HCT116 (cell line): Measurements from ENCODE around the gene PLAGL2. TPM values are rescaled to one million over a fixed set of nuclear protein-coding genes. Genes with fewer than 3 reads are reported as not detected.

Source experiments
- ATAC-seq: fragments of 200-7000 bp; cut with Tn5 transposase; 2 replicates; pipeline ENCODE4 v1.9.1; 2020; ENCODE audit warnings: mild to moderate bottlenecking, moderate library complexity
- BruUV-seq: library from RNA; stranded (reverse); fragments of 400-500 nt; replicated peaks from 2 replicates; lab custom pipeline; 2021; lab: Mats Ljungman, UMichigan
- CTCF ChIA-PET: fragments of 300-600 bp; sonication (Branson Sonifier 250); formaldehyde crosslinking; loops from one replicate; lab custom pipeline; 2021; ENCODE audit warnings: antibody characterized with exemption; lab: Charles Lee
- POLR2A ChIA-PET: fragments of 300-600, 350-600 bp; sonication (Branson Sonifier 250); formaldehyde crosslinking; loops from one replicate; lab custom pipeline; 2021; ENCODE audit warnings: antibody characterized with exemption; lab: Charles Lee
- RAD21 ChIA-PET, 2 experiments: fragments of 300-600 bp; sonication (Branson Sonifier 250); formaldehyde crosslinking; loops; one replicate each; lab custom pipeline; 2023; ENCODE audit warnings: low total read pairs in 2 of 2; ENCODE audit not compliant: uncharacterized antibody in 2 of 2, unreplicated experiment in 2 of 2, low non-redundant PET in 1 of 2; lab: Charles Lee
- DNase-seq: peaks from one replicate; pipeline ENCODE4 v3.0.0-alpha.2; 2010; ENCODE audit warnings: low read depth, low spot score
- H2AFZ ChIP-seq: fragments of 200-600 bp; shearing (Covaris generic), sonication (generic); 2 replicates; pipeline ENCODE4 v1.6.1; 2017; ENCODE audit warnings: low read depth, mixed run types, mixed read lengths, antibody characterized with exemption, low read length; ENCODE audit not compliant: poor library complexity, severe bottlenecking
- H3K27ac ChIP-seq: 2 replicates; pipeline ENCODE4 v1.5.1; 2012; ENCODE audit warnings: low read depth, low read length
- H3K27me3 ChIP-seq: fragments of 200-600 bp; sonication (generic); 2 replicates; pipeline ENCODE4 v1.6.1; 2016; ENCODE audit warnings: mixed run types, low read length, mixed read lengths; ENCODE audit not compliant: insufficient read depth
- H3K36me3 ChIP-seq, 2 experiments: fragments of 200-500 bp in 1 of 2; fragments of 200-600 bp in 1 of 2; sonication (Bioruptor generic) in 1 of 2; sonication (generic) in 1 of 2; 2 replicates each; pipeline versions ENCODE4 v1.5.1 to v1.6.1; 2014 to 2016; ENCODE audit warnings: low read length in 2 of 2, inconsistent platforms in 1 of 2, mixed read lengths in 1 of 2, mixed run types in 1 of 2; ENCODE audit not compliant: insufficient read depth in 2 of 2, control insufficient read depth in 1 of 2
- H3K4me1 ChIP-seq, 2 experiments: fragments of 200-600 bp in 1 of 2; sonication (generic) in 1 of 2; 2 replicates each; pipeline versions ENCODE4 v1.5.1 to v1.6.1; 2012 to 2017; ENCODE audit warnings: low read length in 2 of 2, inconsistent platforms in 1 of 2, mild to moderate bottlenecking in 1 of 2, mixed read lengths in 1 of 2, mixed run types in 1 of 2, moderate library complexity in 1 of 2; ENCODE audit not compliant: insufficient read depth in 2 of 2, control insufficient read depth in 1 of 2
- H3K4me2 ChIP-seq: fragments of 200-600 bp; sonication (generic); 2 replicates; pipeline ENCODE4 v1.6.1; 2017; ENCODE audit warnings: mixed run types, low read length, mixed read lengths
- H3K4me3 ChIP-seq, 2 experiments: fragments of 200-600 bp in 1 of 2; sonication (generic) in 1 of 2; replicated peaks in 1 of 2; 2 replicates each; pipeline ENCODE4 v1.5.1; 2011 to 2016; ENCODE audit warnings: low read length in 2 of 2, control low read depth in 1 of 2, low read depth in 1 of 2, mild to moderate bottlenecking in 1 of 2, mixed read lengths in 1 of 2, mixed run types in 1 of 2
- H3K79me2 ChIP-seq: fragments of 200-600 bp; sonication (generic); 2 replicates; pipeline ENCODE4 v1.6.1; 2017; ENCODE audit warnings: mild to moderate bottlenecking, mixed run types, low read length, moderate library complexity, mixed read lengths; ENCODE audit not compliant: insufficient read depth
- H3K9ac ChIP-seq: fragments of 200-600 bp; sonication (generic); 2 replicates; pipeline ENCODE4 v1.6.1; 2016; ENCODE audit warnings: low read length, mixed read lengths
- H3K9me2 ChIP-seq: fragments of 200-600 bp; sonication (generic), shearing (Covaris generic); 2 replicates; pipeline ENCODE4 v1.6.1; 2017; ENCODE audit warnings: mixed run types, mild to moderate bottlenecking, moderate library complexity; ENCODE audit not compliant: insufficient read depth
- H3K9me3 ChIP-seq, 2 experiments: fragments of 200-500 bp in 1 of 2; fragments of 200-600 bp in 1 of 2; sonication (Bioruptor generic) in 1 of 2; sonication (generic) in 1 of 2; 2 replicates each; pipeline ENCODE4 v1.6.1; 2014 to 2017; ENCODE audit warnings: low read length in 2 of 2, mixed read lengths in 2 of 2, inconsistent platforms in 1 of 2, low read depth in 1 of 2, mild to moderate bottlenecking in 1 of 2, mixed run types in 1 of 2, moderate library complexity in 1 of 2; ENCODE audit not compliant: control insufficient read depth in 1 of 2, insufficient read depth in 1 of 2
- H4K20me1 ChIP-seq: fragments of 200-600 bp; sonication (generic), shearing (Covaris generic); 2 replicates; pipeline ENCODE4 v1.6.1; 2017; ENCODE audit warnings: mixed run types, mild to moderate bottlenecking, moderate library complexity; ENCODE audit not compliant: insufficient read depth
- CBX3 ChIP-seq: IDR thresholded peaks from 2 replicates; pipeline ENCODE4 v1.6.1; 2012; ENCODE audit warnings: low read depth
- CEBPB ChIP-seq: IDR thresholded peaks from 2 replicates; pipeline ENCODE4 v1.6.1; 2012; ENCODE audit warnings: low read depth
- EGR1 ChIP-seq: IDR thresholded peaks from 2 replicates; pipeline ENCODE4 v1.6.1; 2012; ENCODE audit warnings: low read depth
- ELF1 ChIP-seq: IDR thresholded peaks from 2 replicates; pipeline ENCODE4 v1.6.1; 2012; ENCODE audit warnings: low read depth, borderline replicate concordance
- EZH2 ChIP-seq: fragments of 200-600 bp; sonication (generic); IDR thresholded peaks from 2 replicates; pipeline ENCODE4 v1.6.1; 2017; ENCODE audit warnings: antibody characterized with exemption, mixed run types
- EZH2phosphoT487 ChIP-seq: fragments of 200-600 bp; IDR thresholded peaks from 2 replicates; pipeline ENCODE4 v1.6.1; 2018; ENCODE audit warnings: antibody characterized with exemption, borderline replicate concordance
- FOSL1 ChIP-seq: IDR thresholded peaks from 2 replicates; pipeline ENCODE4 v1.6.1; 2012; ENCODE audit warnings: low read depth
- JUND ChIP-seq: IDR thresholded peaks from 2 replicates; pipeline ENCODE4 v1.6.1; 2012
- POLR2A ChIP-seq: IDR thresholded peaks from 2 replicates; pipeline ENCODE4 v1.7.0; 2011; ENCODE audit warnings: borderline replicate concordance; ENCODE audit not compliant: insufficient read depth, insufficient read length; ENCODE audit errors: extremely low read depth
- POLR2AphosphoS5 ChIP-seq: IDR thresholded peaks from 2 replicates; pipeline ENCODE4 v1.6.1; 2011; ENCODE audit warnings: mild to moderate bottlenecking, low read depth, low read length, moderate library complexity
- SIN3A ChIP-seq: IDR thresholded peaks from 2 replicates; pipeline ENCODE4 v1.6.1; 2012; ENCODE audit warnings: low read depth
- SP1 ChIP-seq: IDR thresholded peaks from 2 replicates; pipeline ENCODE4 v1.6.1; 2012; ENCODE audit warnings: low read depth
- TCF7L2 ChIP-seq: IDR thresholded peaks from 2 replicates; pipeline ENCODE4 v1.7.0; 2011; ENCODE audit warnings: borderline replicate concordance, inconsistent platforms; ENCODE audit not compliant: insufficient read depth, insufficient read length; ENCODE audit errors: extremely low read depth
- ZFX ChIP-seq: fragments of 450-650 bp; IDR thresholded peaks from 2 replicates; pipeline ENCODE4 v1.6.1; 2017
- ZNF274 ChIP-seq: fragments of 200-500 bp; sonication (Bioruptor generic); IDR thresholded peaks from 2 replicates; pipeline ENCODE4 v1.6.1; 2014; ENCODE audit warnings: mild to moderate bottlenecking, low read depth, low read length, inconsistent platforms
- intact Hi-C: fragments of 100-400 bp; cut with micrococcal nuclease; formaldehyde crosslinking; loops from 2 replicates; pipeline ENCODE4 v1.10.0; 2022
- total RNA-seq: library from RNA; stranded (reverse); gene quantifications from one replicate; pipeline ENCODE4 v1.2.1, GENCODE V29; 2021; ENCODE audit not compliant: unreplicated experiment
- TF ChIP-seq, protein P1 (sequence below): IDR thresholded peaks from 2 replicates; pipeline ENCODE4 v1.6.1; 2012
- TF ChIP-seq, protein P2 (sequence below), 3 experiments: fragments of 200-600 bp in 1 of 3; sonication (generic) in 1 of 3; IDR thresholded peaks in 2 of 3; conservative IDR thresholded peaks in 1 of 3; 2 replicates each; pipeline ENCODE4 v1.5.1; 2012 to 2017; ENCODE audit warnings: low read depth in 2 of 3, low read length in 2 of 3, antibody characterized with exemption in 1 of 3, borderline replicate concordance in 1 of 3, control low read depth in 1 of 3, mild to moderate bottlenecking in 1 of 3, mixed read lengths in 1 of 3, mixed run types in 1 of 3, moderate library complexity in 1 of 3; ENCODE audit not compliant: insufficient read depth in 1 of 3

PLAGL2 gene
- total RNA-seq, 1 experiment from 2014 or later = 18.3 TPM

DNA sequence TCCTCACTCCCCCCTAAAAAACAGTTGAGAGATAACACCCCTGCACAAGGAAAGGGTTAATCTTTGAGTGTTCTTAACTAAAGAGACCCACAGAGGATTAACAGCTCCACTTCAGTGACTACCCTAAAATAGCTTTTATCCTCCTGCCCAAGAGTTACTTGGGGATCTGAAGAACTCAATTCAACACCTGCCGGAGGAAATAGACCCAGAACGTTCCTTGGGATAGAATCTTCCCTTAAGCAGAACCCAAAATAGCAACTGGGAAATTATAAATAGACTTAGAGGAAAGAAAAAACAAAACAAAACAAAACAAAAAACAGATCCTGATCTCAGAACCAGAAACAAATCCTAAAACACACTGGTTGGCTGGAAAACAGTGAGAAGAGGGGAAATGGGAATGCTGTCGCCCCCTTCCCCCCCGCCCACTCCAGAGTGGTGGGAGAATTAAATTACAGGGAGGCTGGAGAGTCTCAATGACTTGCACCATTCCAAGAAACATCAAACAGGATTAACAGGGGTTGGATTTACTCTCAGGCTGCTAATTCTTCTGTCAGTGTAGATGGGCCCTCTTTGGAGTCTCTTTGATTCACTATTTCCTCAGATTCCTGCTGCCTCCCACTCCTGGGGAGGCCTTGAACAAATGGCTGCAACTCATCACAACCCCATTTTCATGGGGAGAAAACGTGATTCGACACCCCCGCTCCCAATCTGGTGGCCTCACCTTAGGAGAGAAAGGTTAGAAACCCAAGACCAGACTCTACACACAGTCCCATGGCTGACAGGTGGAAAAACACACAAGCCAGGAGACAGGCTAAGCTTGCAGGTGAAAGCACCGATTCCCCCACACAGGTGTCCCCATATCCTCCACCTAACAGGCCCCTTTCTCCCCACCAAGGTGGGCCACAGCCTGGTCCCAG lies 1.4 kb downstream of the PLAGL2 start:
- Histone ChIP-seq H3K9me3 (no peaks in the 10 kb centered on the region), H3K79me2 (peaks cover 98% of the 10 kb centered on the region), H3K27ac (no peak overlapping the region), H3K27me3 (no peaks in the 10 kb centered on the region)
- RAD21 ChIA-PET = no interaction called here
- no peak for TF ChIP-seq SIN3A
- TF ChIP-seq, protein P1, sequence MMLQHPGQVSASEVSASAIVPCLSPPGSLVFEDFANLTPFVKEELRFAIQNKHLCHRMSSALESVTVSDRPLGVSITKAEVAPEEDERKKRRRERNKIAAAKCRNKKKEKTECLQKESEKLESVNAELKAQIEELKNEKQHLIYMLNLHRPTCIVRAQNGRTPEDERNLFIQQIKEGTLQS = no peak
- no peak for TF ChIP-seq EZH2phosphoT487
- TF ChIP-seq CBX3 = no peak
- TF ChIP-seq FOSL1 = no peak
- no peak for TF ChIP-seq EGR1
- TF ChIP-seq POLR2A = no peak
- TF ChIP-seq ZFX = no peak
- no peak for TF ChIP-seq EZH2
- TF ChIP-seq POLR2AphosphoS5 = no peak
- no peak for TF ChIP-seq CEBPB
- no peak for TF ChIP-seq TCF7L2
- TF ChIP-seq, protein P2, sequence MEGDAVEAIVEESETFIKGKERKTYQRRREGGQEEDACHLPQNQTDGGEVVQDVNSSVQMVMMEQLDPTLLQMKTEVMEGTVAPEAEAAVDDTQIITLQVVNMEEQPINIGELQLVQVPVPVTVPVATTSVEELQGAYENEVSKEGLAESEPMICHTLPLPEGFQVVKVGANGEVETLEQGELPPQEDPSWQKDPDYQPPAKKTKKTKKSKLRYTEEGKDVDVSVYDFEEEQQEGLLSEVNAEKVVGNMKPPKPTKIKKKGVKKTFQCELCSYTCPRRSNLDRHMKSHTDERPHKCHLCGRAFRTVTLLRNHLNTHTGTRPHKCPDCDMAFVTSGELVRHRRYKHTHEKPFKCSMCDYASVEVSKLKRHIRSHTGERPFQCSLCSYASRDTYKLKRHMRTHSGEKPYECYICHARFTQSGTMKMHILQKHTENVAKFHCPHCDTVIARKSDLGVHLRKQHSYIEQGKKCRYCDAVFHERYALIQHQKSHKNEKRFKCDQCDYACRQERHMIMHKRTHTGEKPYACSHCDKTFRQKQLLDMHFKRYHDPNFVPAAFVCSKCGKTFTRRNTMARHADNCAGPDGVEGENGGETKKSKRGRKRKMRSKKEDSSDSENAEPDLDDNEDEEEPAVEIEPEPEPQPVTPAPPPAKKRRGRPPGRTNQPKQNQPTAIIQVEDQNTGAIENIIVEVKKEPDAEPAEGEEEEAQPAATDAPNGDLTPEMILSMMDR (IDR thresholded peaks at IDR 0.05 in 2 of 3, conservative IDR thresholded peaks at IDR 0.05 in 1 of 3; ENCODE audit: borderline replicate concordance in 1 of 3, insufficient read depth in 1 of 3, low read depth in 2 of 3, low read length in 2 of 3) = no peak
- no peak for TF ChIP-seq ELF1
- TF ChIP-seq JUND = no peak
- TF ChIP-seq ZNF274 = no peak
- TF ChIP-seq SP1 = no peak
- TF ChIP-seq, all 23 proteins: peak for 0
- intact Hi-C loops = loop anchor here (5.0 kb wide), 1 partner anchor 446 kb away; no protein-coding TSS in a partner anchor
- no TSS peak for BruUV-seq
- peaks cover 8% of the 10 kb centered on the region; the same call in 1 of the 2 replicates for H4K20me1 ChIP-seq
- peaks cover 22 to 34% of the 10 kb centered on the region in 2 experiments; a peak in 3 of 4 replicates for H3K36me3 ChIP-seq
- H3K9me2 ChIP-seq = no peaks in the 10 kb centered on the region
- peak overlapping the region; percentile 68 to 100 for H3K4me3 ChIP-seq
- H2AFZ ChIP-seq = no peak overlapping the region
- H3K4me2 ChIP-seq = peak overlapping the region; percentile 90
- ATAC-seq = no peak
- peak overlapping the region; percentile 99 for H3K9ac ChIP-seq
- ChIA-PET POLR2A (no interaction called here), CTCF (no interaction called here)
- H3K4me1 ChIP-seq = peaks cover 6 to 27% of the 10 kb centered on the region in 2 experiments; a peak in 3 of 4 replicates
- no peak for DNase-seq
